ENCODE measurements around the gene DGKQ.

DNA sequence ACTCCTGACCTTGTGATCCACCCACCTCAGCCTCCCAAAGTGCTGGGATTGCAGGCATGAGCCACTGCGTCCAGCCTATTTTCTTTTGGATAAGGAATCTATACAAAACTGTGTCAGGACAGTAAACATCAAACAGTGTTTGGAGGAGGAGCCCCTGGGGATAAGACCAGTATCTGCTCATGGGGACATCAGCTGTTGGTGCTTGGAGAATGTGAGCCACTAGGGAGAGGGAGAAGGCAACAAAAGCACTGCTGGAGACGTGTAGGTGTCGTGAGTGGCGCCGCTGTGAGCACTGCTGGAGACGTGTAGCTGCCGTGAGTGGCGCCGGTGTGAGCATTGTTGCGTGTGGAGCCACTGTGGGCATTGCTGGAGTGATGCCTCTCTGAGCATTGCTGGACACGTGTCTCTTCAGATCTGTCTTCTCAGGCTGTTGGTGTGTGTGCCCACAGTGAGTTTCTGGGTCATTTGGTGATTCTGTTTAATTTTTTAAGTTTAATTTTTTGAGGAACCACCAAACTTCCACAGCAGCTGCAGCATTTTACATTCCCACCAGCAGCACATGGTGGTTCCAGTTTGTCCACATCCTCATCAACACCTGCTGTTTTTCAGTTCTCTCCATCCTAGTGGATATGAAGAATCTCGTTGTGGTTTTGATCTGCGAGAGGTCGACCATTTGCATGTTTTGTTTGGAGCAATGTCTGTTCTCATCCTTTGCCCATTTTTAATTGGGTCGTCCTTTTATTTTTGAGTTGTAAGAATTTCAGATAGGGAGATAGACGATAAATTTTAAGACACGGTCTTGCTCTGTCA is 19.0 kb downstream of the DGKQ start:
- TF ChIP-seq SOX5 (CRISPR knock-in tag; IDR thresholded peaks at IDR 0.05; ENCODE audit: borderline replicate concordance) (no peak), YY1 (IDR thresholded peaks at IDR 0.05; ENCODE audit: insufficient read depth, insufficient replicate concordance, low read depth, low read length) (no peak), KDM2A (CRISPR knock-in tag; IDR thresholded peaks at IDR 0.05; ENCODE audit: borderline replicate concordance, low read depth) (no peak), ZNF30 (CRISPR knock-in tag; IDR thresholded peaks at IDR 0.05) (no peak), KLF16 (CRISPR knock-in tag; IDR thresholded peaks at IDR 0.05) (no peak)
- TF ChIP-seq, protein P1, sequence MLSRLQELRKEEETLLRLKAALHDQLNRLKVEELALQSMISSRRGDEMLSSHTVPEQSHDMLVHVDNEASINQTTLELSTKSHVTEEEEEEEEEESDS (CRISPR knock-in tag; IDR thresholded peaks at IDR 0.05; ENCODE audit: borderline replicate concordance): no peak
- TF ChIP-seq, protein P2, sequence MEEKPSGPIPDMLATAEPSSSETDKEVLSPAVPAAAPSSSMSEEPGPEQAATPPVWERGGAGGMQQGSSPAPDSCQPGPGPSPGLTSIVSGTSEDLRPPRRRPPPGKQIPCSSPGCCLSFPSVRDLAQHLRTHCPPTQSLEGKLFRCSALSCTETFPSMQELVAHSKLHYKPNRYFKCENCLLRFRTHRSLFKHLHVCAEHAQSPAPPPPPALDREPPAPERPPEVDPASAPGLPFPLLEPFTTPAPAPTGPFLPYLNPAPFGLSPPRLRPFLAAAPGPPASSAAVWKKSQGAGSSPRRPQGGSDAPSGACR (CRISPR knock-in tag; IDR thresholded peaks at IDR 0.05): no peak
- TF ChIP-seq, protein P3, sequence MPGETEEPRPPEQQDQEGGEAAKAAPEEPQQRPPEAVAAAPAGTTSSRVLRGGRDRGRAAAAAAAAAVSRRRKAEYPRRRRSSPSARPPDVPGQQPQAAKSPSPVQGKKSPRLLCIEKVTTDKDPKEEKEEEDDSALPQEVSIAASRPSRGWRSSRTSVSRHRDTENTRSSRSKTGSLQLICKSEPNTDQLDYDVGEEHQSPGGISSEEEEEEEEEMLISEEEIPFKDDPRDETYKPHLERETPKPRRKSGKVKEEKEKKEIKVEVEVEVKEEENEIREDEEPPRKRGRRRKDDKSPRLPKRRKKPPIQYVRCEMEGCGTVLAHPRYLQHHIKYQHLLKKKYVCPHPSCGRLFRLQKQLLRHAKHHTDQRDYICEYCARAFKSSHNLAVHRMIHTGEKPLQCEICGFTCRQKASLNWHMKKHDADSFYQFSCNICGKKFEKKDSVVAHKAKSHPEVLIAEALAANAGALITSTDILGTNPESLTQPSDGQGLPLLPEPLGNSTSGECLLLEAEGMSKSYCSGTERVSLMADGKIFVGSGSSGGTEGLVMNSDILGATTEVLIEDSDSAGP (CRISPR knock-in tag; IDR thresholded peaks at IDR 0.05; ENCODE audit: borderline replicate concordance): no peak
- TF ChIP-seq, protein P4, sequence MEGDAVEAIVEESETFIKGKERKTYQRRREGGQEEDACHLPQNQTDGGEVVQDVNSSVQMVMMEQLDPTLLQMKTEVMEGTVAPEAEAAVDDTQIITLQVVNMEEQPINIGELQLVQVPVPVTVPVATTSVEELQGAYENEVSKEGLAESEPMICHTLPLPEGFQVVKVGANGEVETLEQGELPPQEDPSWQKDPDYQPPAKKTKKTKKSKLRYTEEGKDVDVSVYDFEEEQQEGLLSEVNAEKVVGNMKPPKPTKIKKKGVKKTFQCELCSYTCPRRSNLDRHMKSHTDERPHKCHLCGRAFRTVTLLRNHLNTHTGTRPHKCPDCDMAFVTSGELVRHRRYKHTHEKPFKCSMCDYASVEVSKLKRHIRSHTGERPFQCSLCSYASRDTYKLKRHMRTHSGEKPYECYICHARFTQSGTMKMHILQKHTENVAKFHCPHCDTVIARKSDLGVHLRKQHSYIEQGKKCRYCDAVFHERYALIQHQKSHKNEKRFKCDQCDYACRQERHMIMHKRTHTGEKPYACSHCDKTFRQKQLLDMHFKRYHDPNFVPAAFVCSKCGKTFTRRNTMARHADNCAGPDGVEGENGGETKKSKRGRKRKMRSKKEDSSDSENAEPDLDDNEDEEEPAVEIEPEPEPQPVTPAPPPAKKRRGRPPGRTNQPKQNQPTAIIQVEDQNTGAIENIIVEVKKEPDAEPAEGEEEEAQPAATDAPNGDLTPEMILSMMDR (CRISPR knock-in tag; IDR thresholded peaks at IDR 0.05): no peak
